OCI-LY3 (cell line): ENCODE measurements around the gene MYLK4.

Source experiments
- H2AFZ ChIP-seq: fragments of 200-600, 300-600 bp; shearing (Covaris generic); 2 replicates; pipeline ENCODE4 v1.6.0; 2014; ENCODE audit warnings: antibody characterized with exemption, low read depth, low read length
- H3K27ac ChIP-seq: fragments of 200-600, 300-600 bp; sonication (generic); 2 replicates; pipeline ENCODE4 v1.5.1; 2014; ENCODE audit warnings: mild to moderate bottlenecking, low read length, moderate library complexity, mixed read lengths
- H3K27me3 ChIP-seq: fragments of 200-600, 300-600 bp; sonication (generic); 2 replicates; pipeline ENCODE4 v1.6.1; 2014; ENCODE audit warnings: low read depth, low read length, mixed read lengths
- H3K36me3 ChIP-seq: fragments of 200-600, 300-600 bp; sonication (generic); replicated peaks from 2 replicates; pipeline ENCODE3; 2014; ENCODE audit warnings: low read depth, low read length, mixed read lengths
- H3K4me1 ChIP-seq: fragments of 300-600, 200-600 bp; sonication (generic); 2 replicates; pipeline ENCODE4 v1.6.1; 2014; ENCODE audit warnings: low read length, mixed read lengths
- H3K4me2 ChIP-seq: fragments of 200-600, 300-600 bp; sonication (generic); 2 replicates; pipeline ENCODE4 v1.6.1; 2014; ENCODE audit warnings: low read length, mixed read lengths
- H3K4me3 ChIP-seq: fragments of 300-600, 200-600 bp; sonication (generic); 2 replicates; pipeline ENCODE4 v1.5.1; 2014; ENCODE audit warnings: antibody characterized with exemption, mild to moderate bottlenecking, low read length, moderate library complexity
- H3K79me2 ChIP-seq: fragments of 300-600, 200-600 bp; shearing (Covaris generic); 2 replicates; pipeline ENCODE4 v1.6.1; 2014; ENCODE audit warnings: mild to moderate bottlenecking, low read length, mixed read lengths
- H3K9ac ChIP-seq: fragments of 300-600, 200-600 bp; shearing (Covaris generic); 2 replicates; pipeline ENCODE4 v1.6.0; 2014; ENCODE audit warnings: mild to moderate bottlenecking, low read length, moderate library complexity
- H3K9me3 ChIP-seq: fragments of 200-600, 300-600 bp; shearing (Covaris generic); 2 replicates; pipeline ENCODE4 v1.6.1; 2014; ENCODE audit warnings: low read length, mixed read lengths; ENCODE audit not compliant: insufficient read depth
- H4K20me1 ChIP-seq: fragments of 200-600, 300-600 bp; sonication (generic); 2 replicates; pipeline ENCODE4 v1.6.1; 2016; ENCODE audit warnings: low read length, mixed read lengths; ENCODE audit not compliant: insufficient read depth
- CTCF ChIP-seq: fragments of 200-600, 300-600 bp; sonication (generic); IDR thresholded peaks from 2 replicates; pipeline ENCODE4 v1.5.1; 2014; ENCODE audit warnings: antibody characterized with exemption, low read length, low read depth
- EZH2phosphoT487 ChIP-seq: fragments of 200-600 bp; shearing (Covaris generic); IDR thresholded peaks from 2 replicates; pipeline ENCODE4 v1.6.1; 2018; ENCODE audit warnings: antibody characterized with exemption, mixed run types, low read depth

Gene MYLK4

DNA sequence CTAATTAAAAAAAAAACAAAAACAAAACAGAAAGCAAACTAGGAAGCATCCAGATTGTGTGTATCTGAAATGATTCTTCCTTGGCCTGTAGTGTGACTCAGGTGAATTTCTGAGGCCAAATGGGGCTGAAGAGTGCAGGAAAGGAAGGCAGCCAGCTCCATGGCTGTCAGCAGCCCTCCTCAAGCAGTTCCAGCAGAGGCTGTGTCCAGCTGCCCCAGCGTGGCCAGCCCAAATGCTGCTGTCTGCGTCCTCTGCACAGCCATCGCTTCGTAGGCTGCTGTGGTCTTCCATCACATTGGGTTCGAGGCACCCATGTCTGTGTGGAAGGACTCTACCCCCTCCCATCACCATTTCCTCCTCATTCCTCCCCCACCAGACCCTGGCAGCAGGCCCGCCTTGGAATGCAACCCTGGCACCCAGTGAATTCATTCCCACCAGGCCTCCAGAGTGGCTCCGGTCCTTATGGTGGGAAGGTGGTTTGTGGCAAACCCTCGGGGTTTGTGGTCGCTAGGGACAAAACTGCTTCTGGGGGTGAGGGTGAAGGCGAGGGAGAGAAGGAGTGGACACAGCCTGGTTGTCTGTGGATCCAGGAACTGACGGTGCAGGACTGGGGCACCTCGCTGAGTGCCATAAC is 81.5 kb downstream of the MYLK4 start:
- Histone ChIP-seq H3K4me3 (no peak overlapping the region), H3K27me3 (no peaks in the 10 kb centered on the region), H3K4me1 (peaks cover 6% of the 10 kb centered on the region; the same call in 1 of the 2 replicates), H3K9ac (no peak overlapping the region), H3K4me2 (no peak overlapping the region), H3K27ac (no peak overlapping the region), H2AFZ (no peak overlapping the region), H3K79me2 (no peaks in the 10 kb centered on the region), H4K20me1 (no peaks in the 10 kb centered on the region), H3K9me3 (no peaks in the 10 kb centered on the region), H3K36me3 (no peaks in the 10 kb centered on the region)
- TF ChIP-seq EZH2phosphoT487 (no peak), CTCF (no peak)

- H3K9me3 ChIP-seq: no peaks in the 10 kb centered on the region
- H3K79me2 ChIP-seq: no peaks in the 10 kb centered on the region
- H3K4me3 ChIP-seq: no peak overlapping the region
- no peak overlapping the region for H2AFZ ChIP-seq
- TF ChIP-seq EZH2phosphoT487 (no peak), CTCF (no peak)
- H4K20me1 ChIP-seq: no peaks in the 10 kb centered on the region
- peaks cover 14% of the 10 kb centered on the region for H3K4me1 ChIP-seq
- H3K9ac ChIP-seq: no peak overlapping the region
- H3K4me2 ChIP-seq: no peak overlapping the region
- H3K27ac ChIP-seq: no peak overlapping the region
- no peaks in the 10 kb centered on the region for H3K36me3 ChIP-seq
- H3K27me3 ChIP-seq: no peaks in the 10 kb centered on the region
These were observed 83.1 kb downstream of the MYLK4 start for GRCh38 chr6:2667617-2668016.

DNA sequence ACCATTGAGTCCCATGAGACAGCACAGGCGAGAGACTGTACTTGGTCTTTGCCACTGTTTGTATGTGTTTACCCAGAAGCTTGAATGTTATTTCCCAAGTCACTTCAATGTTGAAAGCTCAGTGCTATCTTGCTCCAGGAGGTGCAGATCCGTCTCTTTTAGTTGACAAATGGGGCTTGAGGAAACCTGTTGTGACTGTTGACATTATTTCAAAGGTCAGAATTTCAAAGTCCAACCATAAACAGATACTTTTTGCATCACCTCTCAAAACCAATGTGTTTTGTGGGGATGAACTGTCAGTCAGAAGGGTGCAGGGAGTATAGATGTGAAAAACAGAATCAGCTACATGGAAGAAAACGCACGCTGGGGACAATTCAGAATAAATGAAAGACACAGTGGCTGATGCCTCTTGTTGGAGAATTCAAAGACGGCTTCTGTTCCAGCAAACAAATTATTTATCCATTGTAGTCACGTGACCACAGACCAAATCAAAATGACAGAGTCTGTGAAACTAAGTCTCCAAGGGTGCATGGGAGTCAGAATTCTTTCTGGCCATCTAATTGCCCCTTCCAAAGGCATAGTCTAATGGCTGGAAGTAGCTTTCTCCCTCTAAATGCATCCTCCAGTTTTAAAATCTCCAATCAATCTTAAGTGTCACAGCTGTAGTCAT is 83.7 kb downstream of the MYLK4 start:
- H3K9ac ChIP-seq: no peak overlapping the region
- TF ChIP-seq CTCF (no peak), EZH2phosphoT487 (no peak)
- no peaks in the 10 kb centered on the region for H3K79me2 ChIP-seq
- no peaks in the 10 kb centered on the region for H4K20me1 ChIP-seq
- no peak overlapping the region for H3K4me2 ChIP-seq
- H3K27ac ChIP-seq: no peak overlapping the region
- H3K9me3 ChIP-seq: no peaks in the 10 kb centered on the region
- H3K4me3 ChIP-seq: no peak overlapping the region
- H3K36me3 ChIP-seq: no peaks in the 10 kb centered on the region
- H2AFZ ChIP-seq: no peak overlapping the region
- peaks cover 14% of the 10 kb centered on the region for H3K4me1 ChIP-seq
- H3K27me3 ChIP-seq: no peaks in the 10 kb centered on the region

DNA sequence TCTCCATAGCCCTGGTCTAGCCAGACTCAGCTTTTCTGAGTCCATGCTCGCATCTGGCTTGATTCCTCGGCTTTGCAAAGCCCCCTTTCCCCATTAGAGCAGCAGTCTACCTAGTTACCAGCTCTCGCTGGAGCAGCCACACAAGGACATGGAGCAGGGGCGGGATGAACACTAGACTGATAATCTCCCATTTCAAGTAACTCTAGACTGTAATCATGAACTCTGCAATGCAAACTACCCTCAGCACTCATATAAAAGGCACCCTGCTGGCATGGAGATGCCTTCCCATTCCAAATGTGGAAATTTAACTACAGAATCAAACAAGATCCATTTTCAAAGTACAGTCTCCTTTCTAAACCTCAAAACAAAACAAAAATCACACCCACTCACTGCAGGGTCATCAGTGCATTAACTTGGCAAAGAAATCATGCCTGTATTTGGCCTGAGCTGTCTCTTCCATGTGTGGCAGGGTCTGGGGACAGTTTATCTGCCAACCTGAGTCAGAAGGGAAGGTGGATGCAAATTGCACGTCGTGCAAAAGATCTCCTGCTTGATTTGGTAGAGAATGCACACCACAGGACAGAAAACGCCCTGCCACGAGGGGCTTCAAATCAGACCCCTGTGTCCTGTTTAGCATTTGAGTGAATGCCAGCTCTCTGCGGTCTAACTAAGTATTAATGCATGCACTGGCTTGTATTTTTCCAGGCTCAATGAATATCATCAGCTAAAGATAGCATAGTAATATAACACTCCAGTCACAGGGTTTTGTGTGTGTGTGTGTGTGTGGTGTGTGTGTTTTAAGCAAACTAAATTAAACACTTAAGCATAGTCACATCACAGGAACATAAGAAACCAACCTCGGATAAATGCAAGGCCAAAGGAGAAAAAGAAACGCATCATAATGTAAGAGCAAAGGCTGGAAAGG is 85.3 kb downstream of the MYLK4 start:
- H2AFZ ChIP-seq: no peak overlapping the region
- H3K4me3 ChIP-seq: no peak overlapping the region

More for the DNA sequence above, 85.3 kb downstream of the MYLK4 start:
- Histone ChIP-seq H4K20me1 (no peaks in the 10 kb centered on the region), H3K4me1 (peaks cover 14% of the 10 kb centered on the region), H3K27ac (no peak overlapping the region), H3K36me3 (no peaks in the 10 kb centered on the region), H3K27me3 (no peaks in the 10 kb centered on the region), H3K9me3 (no peaks in the 10 kb centered on the region), H3K9ac (no peak overlapping the region), H3K4me2 (no peak overlapping the region; the same call in 1 of the 2 replicates), H3K79me2 (no peaks in the 10 kb centered on the region)
- TF ChIP-seq EZH2phosphoT487 (no peak), CTCF (no peak)
